GM19452 (cell line): ENCODE measurements around the gene LMBRD1.

Experiments
- ATAC-seq: cut with Tn5 transposase; IDR thresholded peaks from one replicate; pipeline ENCODE4 v1.9.1; 2021; ENCODE audit not compliant: unreplicated experiment

The LMBRD1 gene

GRCh38 chr6:69643688-69644087, 153.1 kb downstream of the LMBRD1 start:
- ATAC-seq: no peak

- no peak for ATAC-seq
These were observed 163.9 kb downstream of the LMBRD1 start for GRCh38 chr6:69632932-69633331.

- ATAC-seq: no peak
These were observed 165.1 kb downstream of the LMBRD1 start for GRCh38 chr6:69631552-69632346.

GRCh38 chr6:69630767-69631166, 166.0 kb downstream of the LMBRD1 start:
- ATAC-seq: no peak

GRCh38 chr6:69627625-69628024, 169.2 kb downstream of the LMBRD1 start:
- ATAC-seq: no peak

- ATAC-seq: no peak
These were observed 171.9 kb downstream of the LMBRD1 start for GRCh38 chr6:69624944-69625343.
